GM19351 (cell line): Measurements from ENCODE around the gene ALPL.
A peak's percentile ranks its signal among the peaks of the same experiment; 100 is the strongest.
"Not testable (repeated sequence)": the region's sequence is repeated elsewhere in the genome, so short reads cannot be mapped to it uniquely, and the experiment has no call there.

ENCODE experiments used
- ATAC-seq: cut with Tn5 transposase; IDR thresholded peaks from one replicate; pipeline ENCODE4 v1.9.1; 2021; ENCODE audit warnings: mild to moderate bottlenecking, moderate library complexity; ENCODE audit not compliant: unreplicated experiment

Gene ALPL

DNA sequence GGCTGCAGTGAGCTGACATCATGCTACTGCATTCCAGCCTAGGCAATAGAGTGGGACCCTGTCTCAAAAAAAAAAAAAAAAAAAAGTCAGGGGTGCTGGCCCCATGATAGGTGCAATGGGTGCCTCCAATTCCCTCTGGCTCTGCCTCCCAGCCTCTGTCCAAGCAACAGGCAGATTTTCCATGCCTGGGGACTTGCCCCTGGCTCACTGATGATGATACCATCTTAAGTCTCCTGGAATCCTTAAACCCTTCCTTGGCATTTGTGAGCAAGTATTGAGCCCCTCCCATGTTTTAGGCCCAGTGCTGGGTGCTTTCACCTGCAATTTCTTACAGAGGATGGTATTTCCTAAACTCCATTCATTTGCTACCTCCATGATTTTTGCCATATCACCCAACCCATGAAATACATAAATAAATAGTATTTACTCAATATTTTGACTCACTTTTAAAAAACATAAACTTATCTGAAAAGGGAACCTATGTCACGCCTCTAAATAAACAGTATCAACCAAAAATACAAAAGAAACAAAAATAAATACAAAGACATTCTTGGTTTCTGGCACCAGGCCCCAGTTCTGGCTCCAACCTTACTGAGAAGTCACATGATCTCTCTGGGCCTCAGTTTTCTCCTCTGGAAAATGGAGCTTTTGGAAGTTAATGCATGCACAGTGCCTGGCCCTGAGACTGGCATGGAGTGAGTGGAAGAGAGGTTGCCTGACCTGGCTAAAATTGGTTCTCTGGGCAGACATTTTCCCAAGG lies 1.5 kb upstream of the ALPL start:
- ATAC-seq = no peak

DNA sequence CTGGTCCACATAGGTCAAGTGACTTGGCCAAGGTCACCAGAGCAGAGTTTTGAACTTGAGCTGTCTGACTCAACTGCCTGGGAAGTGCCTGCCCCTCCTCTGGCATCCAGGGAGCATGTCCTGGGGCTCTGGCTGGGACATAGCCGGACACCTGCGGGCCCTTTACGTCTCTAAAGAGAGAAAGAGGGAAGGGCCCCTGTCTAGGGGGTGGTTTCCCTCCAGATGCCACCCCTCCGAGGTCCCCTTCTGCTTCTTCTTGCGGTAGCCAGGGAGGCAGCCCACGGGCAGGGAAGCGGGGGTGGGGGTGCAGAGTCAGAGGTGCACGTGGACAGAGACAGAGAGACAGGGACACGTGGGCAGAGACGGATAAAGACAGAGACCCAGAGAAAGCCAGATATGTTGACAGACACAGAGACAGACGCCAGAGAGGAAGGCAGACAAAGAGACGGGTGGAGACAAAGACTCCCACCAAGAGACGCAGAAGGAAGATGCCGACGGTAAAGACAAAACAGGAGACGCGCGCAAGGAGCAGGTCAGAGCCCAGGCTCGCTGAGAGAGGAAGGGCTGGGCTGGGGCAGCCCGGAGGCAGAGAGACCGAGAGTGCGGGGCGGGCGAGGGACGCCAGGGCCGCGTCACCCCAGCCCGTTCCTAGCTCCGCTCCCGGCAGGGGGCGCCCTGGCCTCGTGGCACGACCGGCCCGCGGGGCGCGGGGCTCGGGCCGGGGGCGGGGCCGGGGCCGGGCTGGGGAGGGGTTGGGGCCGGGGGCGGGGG lies 458 bp upstream of the ALPL start:
- peak; percentile 58 for ATAC-seq

DNA sequence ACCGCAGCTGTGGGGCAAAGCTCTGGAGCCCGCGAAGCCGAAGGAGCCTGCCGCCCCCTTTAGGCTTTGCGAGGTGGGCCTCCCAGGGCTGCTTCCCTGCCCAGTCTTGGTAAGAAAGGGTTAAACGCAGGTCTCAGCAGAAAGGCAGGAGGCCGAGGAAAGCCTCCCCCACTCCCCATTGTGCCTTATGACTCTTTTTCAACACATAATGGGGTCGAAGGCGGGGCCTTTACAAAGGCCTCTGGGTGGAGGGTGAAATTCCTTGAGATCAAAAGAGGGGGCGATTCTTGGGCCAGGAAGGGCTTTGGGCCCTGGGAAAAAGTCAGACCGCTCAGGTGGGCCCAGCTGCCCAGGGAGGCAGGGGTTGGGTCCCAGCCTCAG lies 880 bp downstream of the ALPL start:
- no peak for ATAC-seq

DNA sequence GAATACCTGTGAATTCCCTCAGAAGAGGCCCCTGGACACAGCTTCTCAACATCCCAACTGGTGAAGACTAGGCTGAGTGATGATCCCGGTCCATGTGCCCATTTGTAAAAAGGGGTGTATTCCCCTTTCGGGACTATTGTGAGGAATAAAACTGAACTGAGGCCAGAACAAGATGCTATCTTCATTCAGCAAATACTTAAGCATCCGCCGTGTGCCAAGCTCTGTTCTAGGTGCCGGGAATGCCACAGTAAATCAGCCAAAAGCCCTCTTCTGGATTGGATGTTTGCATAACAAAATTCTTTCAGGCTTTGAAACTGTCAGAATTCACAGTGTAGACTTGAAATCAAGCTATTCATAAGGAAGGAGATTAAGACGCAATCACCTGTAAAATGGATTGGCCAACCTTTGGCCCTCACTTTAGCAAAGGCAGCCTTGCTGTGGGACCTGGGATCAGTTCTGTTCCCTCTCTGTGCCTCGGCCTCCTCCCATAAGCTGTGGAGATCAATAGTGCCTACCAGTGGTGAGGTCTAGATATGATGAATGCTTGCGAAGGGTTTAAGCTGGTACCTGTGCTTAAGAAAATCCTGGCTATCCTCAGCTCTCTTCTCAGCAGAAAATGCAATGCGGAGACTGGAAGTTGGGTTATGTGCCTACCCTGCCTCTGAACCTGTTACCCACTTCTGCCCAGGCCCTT lies 1.8 kb downstream of the ALPL start:
- ATAC-seq = no peak

DNA sequence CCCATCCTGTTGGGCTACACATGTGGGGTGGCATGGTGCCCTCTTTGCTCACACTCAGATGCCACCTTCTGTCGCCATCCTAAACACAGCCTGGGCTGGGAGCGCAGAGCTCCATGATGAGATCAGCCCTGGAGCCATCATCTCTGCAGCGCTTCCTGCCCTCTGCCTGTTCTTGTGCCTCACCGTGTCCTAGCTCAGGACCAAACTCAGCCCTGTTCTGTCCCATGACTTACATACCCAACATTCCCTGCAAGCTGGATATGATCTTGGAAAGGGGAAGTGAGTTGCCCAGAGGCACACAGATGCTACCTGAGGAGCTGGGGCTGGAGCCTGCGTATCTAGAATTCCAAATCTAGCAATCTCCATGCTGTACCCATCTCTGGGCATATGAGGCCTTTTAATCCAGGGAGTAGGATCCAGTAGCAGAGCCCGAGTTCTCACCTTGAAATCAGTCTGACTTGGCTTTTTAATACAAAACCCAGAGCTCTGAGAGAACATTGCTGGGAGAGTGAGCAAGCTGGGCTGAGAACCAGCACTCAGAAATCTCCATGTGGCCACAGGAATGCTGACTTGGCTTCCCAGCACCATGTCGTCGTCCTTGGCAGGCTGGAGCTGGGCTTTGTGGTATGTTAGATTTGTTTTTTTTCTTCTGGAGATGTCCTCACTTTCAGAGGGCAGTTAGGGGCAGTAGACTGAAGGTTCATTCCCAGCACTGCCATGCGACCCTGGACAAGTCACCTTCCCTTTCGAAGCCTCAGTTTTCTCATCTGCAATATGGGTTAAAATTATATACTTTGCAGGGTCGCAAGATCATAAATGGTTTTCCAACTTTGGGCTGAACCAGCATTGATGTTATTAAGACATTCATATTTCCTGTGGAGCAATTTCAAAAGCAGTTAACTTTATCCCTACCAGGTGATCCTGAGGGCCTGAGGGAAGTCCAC lies 2.6 kb downstream of the ALPL start:
- no peak for ATAC-seq

DNA sequence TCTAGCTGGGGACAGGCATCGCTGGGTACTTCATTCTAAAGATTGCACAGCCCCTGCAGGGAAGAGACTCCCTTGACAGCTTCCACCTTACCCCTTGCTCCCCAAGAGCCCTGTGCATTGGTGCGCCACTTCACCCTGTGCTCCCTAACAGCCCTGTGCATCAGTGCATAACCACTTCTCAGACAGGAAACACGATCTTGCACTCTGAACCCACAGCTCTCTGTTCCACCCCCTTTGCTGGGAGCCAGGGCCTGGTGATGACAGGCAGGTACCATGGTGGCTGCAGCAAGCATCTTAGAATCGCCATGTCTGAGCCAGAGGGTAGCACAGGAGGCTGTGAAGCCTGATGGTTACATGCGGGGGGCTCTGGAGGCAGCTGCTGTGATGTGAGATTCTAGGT lies 5.0 kb downstream of the ALPL start:
- peak; percentile 82 for ATAC-seq

DNA sequence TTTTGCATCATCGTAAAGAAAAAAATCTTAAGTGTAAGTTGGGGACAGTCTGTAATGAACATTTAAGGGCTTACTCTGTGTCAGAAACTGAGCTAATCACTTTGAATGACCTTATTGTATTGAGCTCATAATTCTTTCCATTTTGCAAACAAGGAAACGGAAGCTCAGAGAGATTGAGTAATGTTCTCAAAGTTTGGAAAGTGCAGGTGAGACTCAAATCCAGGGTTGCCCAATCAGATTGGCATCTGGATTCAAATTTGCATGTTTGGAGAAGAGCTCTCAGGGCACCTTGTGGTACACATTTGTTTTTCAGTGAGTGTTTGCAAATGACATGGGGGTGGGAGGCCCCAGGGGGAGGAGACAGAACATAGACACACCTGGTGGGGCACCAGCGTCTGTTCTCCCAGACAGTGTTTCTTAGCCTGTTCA lies 8.0 kb downstream of the ALPL start:
- no peak for ATAC-seq

DNA sequence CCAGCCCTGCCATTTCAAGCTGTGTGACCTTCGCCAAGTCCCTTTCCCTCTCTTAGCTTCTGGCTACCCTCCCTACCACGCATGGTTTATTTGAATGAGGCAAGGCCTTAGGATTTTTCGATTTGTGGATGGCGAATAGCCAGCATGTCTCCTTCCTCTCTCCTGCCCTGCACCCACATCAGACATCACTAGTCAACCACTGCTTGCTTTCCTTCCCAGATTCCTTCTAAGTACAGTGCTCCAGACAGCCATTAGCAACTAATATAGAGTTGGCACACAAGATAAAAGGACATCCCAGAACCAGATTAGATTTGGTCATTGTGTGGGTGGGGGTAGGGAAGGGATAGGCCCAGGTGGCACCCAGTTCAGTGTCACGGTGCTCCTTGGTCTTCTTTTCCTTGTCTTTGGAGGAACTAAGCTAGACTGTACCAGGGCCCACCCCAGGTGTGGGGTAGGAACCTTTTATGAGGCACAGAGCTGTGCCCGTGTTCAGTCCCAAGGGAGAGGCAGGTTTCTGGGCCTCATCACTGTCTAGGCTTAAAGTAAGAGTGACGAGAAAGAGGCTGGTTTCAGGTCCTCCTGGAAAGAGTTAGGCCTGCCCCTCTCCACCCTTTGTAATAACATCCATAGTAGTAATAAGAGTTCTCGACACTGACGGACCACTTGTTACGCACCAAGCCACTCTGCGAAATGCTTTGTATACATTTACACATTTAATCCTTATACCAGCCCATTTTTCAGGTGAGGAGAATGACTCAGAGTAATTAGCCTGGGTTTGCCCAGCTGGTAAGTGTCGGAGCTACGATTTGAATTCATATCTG lies 8.6 kb downstream of the ALPL start:
- no peak for ATAC-seq

DNA sequence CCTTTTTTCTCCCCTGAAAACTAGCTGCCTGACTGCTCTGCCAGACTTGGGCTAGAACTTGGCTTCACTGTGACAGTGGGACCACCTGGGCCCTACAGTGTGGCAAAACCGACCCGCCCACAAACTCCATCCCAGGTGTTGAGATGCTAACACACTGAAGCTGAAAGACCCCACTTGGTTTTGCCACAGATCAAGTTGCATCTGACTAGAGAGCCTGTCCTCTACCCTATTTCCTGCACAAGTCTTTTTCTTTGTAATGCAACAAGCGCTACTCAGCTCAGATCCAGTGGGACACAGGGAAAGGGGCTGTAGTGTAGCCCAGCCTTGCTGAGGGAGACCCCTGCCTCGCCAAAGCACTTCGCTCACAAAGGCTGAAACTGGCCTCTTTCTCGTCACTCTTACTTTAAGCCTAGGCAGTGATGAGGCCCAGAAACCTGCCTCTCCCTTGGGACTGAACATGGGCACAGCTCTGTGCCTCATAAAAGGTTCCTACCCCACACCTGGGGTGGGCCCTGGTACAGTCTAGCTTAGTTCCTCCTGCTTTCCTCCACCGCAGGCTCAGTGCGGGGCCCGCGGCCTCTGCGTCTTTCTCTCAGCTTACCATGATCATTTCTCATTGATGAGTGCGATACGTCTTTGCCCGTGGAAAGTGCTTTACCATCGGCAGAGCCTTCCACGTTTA lies 9.7 kb downstream of the ALPL start:
- ATAC-seq = no peak

DNA sequence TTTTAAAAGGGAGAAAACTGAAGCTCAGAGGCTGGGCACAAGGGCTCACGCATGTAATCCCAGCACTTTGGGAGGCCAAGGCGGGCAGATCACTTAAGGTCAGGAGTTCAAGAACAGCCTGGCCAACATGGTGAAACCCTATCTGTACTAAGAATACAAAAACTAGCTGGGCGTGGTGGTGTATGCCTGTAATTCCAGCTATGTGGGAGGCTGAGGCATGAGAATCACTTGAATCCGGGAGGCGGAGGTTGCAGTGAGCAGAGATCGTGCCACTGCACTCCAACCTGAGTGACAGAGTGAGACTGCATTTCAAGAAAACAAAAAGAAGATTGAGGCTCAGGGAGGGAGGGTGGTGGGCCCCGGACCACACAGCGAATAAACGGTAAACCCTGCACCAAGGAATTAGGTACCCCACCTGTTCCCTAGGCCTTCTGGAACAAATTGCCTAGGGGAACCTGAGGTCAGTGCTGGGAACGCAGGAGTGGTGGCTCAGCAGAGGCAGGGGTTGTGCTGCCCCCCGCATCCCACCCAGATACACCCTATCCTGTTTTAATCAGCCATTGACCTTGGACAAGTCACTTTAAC lies 10.4 kb downstream of the ALPL start:
- ATAC-seq = not testable (repeated sequence)

DNA sequence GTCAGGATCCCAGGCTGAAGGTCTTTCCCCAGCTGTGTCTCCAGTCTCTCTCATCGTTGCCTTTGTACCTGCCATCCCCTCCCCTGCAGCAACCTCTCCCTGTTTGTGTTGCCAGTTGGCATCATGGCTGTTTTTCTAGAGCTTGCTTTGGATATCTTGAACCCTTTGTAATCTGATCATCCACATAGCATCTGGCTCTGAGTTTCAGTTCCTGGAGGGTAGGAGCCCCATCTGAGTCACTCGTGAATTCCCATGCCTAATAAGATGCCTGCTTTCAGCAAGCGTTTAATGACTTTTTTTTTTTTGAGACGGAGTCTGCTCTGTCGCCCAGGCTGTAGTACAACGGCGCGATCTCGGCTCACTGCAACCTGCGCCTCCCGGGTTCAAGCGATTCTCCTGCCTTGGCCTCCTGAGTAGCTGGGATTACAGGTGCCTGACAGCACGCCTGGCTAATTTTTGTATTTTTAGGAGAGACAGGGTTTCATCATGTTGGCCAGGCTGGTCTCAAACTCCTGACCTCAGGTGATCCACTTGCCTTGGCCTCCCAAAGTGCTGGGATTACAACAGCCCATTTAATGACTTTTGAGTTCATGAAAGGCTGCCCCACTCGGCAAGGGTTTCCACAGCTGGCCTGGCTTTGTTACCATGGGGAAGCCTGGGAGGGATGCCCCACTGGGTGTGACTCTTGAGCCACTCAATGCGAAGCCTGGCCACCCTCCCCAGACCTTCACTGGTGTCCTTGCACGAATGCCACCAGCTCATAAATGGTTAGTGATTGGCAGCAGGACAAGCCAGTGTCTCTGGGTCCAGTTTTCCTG lies 11.9 kb downstream of the ALPL start:
- no peak for ATAC-seq

DNA sequence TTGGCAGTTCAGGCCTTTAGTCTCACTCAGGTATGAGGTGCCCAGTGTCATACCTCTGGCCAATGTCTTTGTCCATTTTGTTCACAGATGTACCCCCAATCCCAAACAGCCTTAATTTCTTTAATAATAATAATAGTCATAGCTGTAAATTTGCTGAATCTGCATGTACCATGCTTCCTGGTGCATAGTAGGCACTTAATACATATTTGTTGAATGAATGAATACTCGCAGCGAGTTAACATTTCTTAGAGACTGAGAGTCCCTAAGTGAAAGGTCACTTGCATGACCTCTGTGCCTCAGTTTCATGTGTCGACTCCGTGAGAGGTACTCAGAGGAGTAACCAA lies 12.5 kb downstream of the ALPL start:
- ATAC-seq = no peak

DNA sequence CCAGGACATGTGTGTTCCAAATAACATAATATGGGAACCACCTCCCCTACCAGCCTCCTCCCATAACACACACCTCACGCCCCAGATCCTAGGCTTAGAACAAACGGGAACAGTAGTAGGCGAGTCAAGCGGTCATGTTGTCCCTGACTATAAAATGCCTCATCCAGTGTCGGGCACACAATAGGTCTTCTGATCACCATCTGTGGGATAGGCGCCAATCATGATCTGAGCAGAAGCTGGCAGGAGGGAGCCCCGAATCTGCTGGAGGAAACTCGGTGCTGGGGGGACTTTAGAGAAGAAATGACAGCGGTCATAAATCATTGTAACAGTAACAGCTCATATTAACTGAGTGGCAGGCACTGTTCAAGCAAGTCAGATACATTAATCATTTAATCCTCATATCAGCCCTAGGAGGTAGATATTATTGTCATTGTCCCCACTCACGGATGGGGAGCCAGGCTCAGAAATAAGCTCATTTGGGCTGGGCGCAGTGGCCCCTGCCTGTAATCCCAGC lies 13.4 kb downstream of the ALPL start:
- ATAC-seq = no peak

DNA sequence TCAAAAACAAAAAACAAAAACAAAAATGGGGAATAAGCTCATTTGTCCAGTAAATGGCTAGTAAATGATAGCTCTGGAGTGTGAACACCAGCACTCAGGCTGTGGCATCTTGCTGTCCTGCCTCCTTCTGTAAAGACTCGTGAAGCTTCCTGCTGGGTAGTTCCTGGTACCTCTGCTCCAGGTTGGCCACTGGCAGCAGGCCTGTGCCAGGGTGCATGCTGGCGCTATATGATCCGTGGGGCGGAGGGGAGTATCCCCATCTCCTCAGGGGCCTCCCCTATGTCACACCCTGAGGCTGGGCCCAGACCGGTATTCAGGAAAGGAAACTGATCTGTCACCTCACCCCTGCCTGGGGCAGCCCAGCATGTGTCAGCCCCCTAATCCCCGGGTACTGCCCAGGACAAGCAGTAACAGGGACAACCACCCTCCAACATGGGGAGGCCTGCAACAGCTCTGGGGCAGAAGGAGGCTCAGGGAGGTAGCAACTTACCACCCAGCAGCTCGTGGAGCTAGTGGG lies 14.1 kb downstream of the ALPL start:
- ATAC-seq = no peak

DNA sequence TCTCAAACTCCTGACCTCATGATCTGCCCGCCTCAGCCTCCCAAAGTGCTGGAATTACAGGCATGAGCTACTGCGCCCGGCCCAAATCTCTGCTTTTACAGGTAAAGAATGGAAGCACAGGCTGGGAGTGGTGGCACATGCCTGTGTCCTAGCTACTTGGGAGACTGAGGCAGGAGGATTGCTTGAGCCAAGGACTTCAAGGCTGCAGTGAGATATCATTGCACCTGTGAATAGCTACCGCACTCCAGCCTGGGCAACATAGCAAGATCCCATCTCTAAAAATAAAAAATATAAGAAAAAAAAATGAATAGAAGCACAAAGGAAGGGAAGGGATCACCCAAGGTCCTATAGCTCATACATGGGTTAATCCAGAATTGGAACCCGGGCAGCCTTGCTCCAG lies 15.0 kb downstream of the ALPL start:
- no peak for ATAC-seq

DNA sequence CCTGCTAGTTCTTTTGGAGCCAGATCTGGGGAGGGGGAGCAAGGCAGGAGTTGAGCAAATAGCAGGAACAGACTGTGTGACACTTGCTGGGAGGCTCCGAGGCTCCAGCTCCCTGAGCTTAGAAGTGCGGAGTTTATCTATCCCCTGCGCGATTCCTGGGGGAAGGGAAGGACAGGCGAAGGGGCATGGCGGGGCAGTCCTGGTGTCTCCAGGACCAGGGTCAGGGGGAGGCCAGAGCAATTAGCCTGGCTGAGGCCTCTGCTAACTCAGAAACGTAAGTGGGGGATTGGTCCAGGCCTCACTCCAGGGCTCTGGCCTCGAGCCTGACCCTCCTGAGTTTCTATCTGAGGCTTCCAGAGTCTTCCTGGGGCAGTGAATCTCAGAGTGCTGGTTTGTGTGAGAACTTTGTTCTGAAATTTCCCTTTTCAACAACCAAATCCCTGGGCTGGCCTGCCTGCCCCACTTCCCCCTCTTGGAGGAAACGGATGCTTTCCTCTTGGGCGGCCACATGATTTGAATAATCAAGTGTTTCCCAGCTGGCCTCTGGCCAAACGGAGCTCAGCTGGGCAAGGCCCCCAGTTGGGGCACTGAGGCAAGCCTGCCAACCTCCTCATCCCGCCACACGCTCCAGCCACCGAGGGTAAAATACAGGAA lies 15.6 kb downstream of the ALPL start:
- no peak for ATAC-seq

DNA sequence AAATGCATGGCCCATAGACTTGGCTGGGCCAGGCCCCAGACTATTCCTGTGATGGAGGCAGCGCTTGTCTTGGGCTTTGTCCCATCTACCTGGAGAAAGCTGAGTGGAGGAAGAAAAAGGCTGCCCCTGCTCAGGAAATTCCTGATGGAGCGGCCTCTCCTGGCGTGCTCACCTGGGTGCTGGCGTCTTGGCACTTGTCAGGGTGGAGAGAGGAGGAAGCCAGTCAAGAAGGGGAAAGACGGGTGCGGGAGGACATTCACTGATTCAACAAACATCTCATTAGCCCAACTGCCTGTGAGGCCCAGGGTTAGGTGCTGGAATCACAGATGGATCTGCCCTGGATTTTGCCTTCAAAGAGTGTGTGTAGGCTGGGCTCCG lies 16.1 kb downstream of the ALPL start:
- ATAC-seq = no peak
